ENCODE data around the gene IL2RG. TPM values are rescaled to one million over a fixed set of nuclear protein-coding genes. Genes with fewer than 3 reads are reported as not detected.
A peak's percentile ranks its signal among the peaks of the same experiment; 100 is the strongest.

IL2RG gene
- total RNA-seq, 1 donor from 2014 or later: 2.4 TPM

- Histone ChIP-seq H3K4me1 (no peaks in the 10 kb centered on the region), H3K36me3 (no peaks in the 10 kb centered on the region), H3K27me3 (no peaks in the 10 kb centered on the region), H3K9me3 (no peaks in the 10 kb centered on the region), H3K4me3 (no peak overlapping the region), H3K27ac (no peak overlapping the region)
- no peak for TF ChIP-seq CTCF (IDR thresholded peaks at IDR 0.05)
- no peak for DNase-seq (ENCODE audit: low spot score in 2 of 2)
- intact Hi-C loops (cut with DNase I): no loop called here
Observed at GRCh38 chrX:71151366-71151765, 40.0 kb upstream of the IL2RG start.

- Histone ChIP-seq H3K9me3 (no peaks in the 10 kb centered on the region), H3K4me1 (no peaks in the 10 kb centered on the region), H3K36me3 (no peaks in the 10 kb centered on the region), H3K27ac (no peak overlapping the region), H3K4me3 (no peak overlapping the region), H3K27me3 (no peaks in the 10 kb centered on the region)
- no peak for DNase-seq (ENCODE audit: low spot score in 2 of 2)
- no peak for TF ChIP-seq CTCF (IDR thresholded peaks at IDR 0.05)
- intact Hi-C loops (cut with DNase I): no loop called here
Observed at GRCh38 chrX:71148278-71148663, 36.9 kb upstream of the IL2RG start.

GRCh38 chrX:71147496-71148277 lies 36.3 kb upstream of the IL2RG start:
- TF ChIP-seq CTCF (IDR thresholded peaks at IDR 0.05): no peak
- intact Hi-C loops (cut with DNase I): no loop called here
- Histone ChIP-seq H3K4me3 (no peak overlapping the region), H3K27me3 (no peaks in the 10 kb centered on the region), H3K36me3 (no peaks in the 10 kb centered on the region), H3K27ac (no peak overlapping the region), H3K9me3 (no peaks in the 10 kb centered on the region), H3K4me1 (no peaks in the 10 kb centered on the region)
- DNase-seq (ENCODE audit: low spot score in 2 of 2): no peak

GRCh38 chrX:71144651-71145050 lies 33.3 kb upstream of the IL2RG start, which contains the start of gene NLGN3:
NLGN3 (plus strand) TSS chrX:71144841; CDS start chrX:71147750, 2,909 bp downstream.
- intact Hi-C loops (cut with DNase I): no loop called here
- H3K4me3 ChIP-seq: peak within 1 kb of the TSS; percentile 30 to 55
- H3K27ac ChIP-seq: no peak within 1 kb of the TSS
- H3K36me3 ChIP-seq: peaks cover 0 to 16% of the 10 kb centered on the region in 2 donors
- no peak for TF ChIP-seq CTCF (IDR thresholded peaks at IDR 0.05)
- H3K9me3 ChIP-seq: no peaks in the 10 kb centered on the region
- no peaks in the 10 kb centered on the region for H3K4me1 ChIP-seq
- H3K27me3 ChIP-seq: no peaks in the 10 kb centered on the region
- no peak for DNase-seq (ENCODE audit: low spot score in 2 of 2)

GRCh38 chrX:71143508-71143907 lies 32.1 kb upstream of the IL2RG start:
- no peak overlapping the region for H3K27ac ChIP-seq
- intact Hi-C loops (cut with DNase I): no loop called here
- no peaks in the 10 kb centered on the region for H3K4me1 ChIP-seq
- peak in 1 of 2 donors; percentile 73 for DNase-seq (ENCODE audit: low spot score in 2 of 2)
- TF ChIP-seq CTCF (IDR thresholded peaks at IDR 0.05): no peak
- no peaks in the 10 kb centered on the region for H3K9me3 ChIP-seq
- H3K4me3 ChIP-seq: no peak overlapping the region
- no peaks in the 10 kb centered on the region for H3K27me3 ChIP-seq
- peaks cover 2 to 24% of the 10 kb centered on the region in 2 donors for H3K36me3 ChIP-seq
